CD4-positive, alpha-beta T cell treated with Interleukin-6 at 100 ng/mL for 8 hours (primary cell): ENCODE results near the gene PLA2G2A.
"Not testable (repeated sequence)": the region's sequence is repeated elsewhere in the genome, so short reads cannot be mapped to it uniquely, and the experiment has no call there.

Experiments used
- DNase-seq: peaks from one replicate; pipeline ENCODE4 v3.0.0-alpha.2; 2020; ENCODE audit warnings: mixed read lengths, low spot score

Gene PLA2G2A, protein sequence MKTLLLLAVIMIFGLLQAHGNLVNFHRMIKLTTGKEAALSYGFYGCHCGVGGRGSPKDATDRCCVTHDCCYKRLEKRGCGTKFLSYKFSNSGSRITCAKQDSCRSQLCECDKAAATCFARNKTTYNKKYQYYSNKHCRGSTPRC

DNA sequence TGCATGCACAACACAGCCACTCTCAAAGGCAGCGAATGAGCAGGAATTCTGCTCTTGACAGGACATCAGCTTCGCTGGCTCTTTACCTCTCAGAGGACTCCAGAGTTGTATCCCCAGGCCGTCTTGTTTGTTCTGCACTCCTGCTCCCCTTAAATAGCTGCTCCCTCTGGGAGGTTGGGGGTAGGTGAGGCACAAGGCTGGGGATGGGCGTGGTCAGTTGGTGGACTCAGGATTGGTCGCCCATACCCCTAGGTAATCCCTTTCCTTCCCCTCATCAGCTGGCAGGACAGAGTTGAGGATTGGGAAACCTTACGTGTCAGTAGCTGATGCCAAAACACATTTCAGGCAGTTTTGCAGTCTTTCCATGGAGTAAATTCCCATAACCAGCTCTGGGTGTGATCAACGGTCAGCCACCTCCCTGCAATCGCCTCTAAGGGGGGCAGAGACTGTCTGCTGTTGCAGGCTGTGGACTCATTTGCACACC is at the start of gene PLA2G2A:
Gene PLA2G2A, minus strand, starts transcription at position 125 of the 484 bp plus-strand sequence. CDS start 845 bp downstream, outside the sequence.
- DNase-seq = no peak

DNA sequence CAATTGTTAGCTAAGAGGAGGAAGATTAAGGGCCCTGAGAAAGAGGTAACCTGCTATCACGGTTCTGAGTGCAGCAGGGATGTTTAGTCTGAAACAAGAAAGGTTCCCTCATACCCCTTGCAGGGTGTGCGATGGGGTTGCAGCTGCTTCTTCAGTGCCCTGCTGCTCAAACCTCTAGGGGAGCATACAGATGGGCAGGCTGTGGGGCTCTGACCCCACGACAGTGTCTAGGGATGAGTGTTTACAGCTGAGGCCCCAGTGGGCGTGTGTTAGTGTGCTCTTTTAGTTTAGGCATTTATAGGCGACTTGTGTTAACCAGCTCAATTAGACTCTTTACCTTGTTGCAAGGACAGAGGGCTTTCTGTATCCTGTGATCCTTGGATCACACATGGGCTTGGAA is 49.3 kb upstream of the PLA2G2A start:
- no peak for DNase-seq

DNA sequence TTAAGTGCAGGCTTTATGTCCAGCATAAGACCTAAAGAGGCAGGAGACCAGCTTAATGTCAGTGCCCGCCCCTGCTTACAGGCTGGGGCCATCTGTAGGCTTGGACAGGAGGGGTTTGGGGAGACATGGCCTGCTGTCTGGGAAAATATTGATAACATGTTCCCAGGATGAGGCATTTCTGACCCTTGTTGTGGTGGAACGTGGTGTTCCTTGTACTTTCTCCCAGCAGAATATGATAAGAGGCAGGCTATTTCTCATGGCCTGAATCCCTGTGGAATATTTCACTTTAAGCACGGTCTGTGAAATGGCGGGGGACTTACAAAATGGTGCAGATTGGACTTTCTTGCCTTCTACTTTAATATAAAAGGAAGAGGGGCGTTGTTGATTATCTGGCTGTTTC is 48.7 kb upstream of the PLA2G2A start:
- DNase-seq = no peak

DNA sequence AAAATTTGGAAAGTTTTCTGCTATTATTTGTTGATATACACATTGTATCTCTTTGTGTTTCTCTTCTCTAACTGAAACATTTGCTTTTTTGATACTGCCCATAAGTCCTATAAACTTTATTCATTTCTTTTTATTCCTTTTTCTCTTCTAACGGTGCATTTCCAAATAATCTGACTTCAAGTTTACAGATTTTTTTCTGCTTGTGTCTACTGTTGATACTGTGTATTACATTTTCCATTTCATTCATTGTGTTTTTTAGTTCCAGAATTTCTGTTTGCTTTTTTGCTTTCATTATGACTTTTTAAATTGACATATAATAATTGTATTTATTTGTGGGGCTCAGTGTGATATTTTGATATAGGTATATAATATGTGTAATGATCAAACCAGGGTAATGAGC is 38.3 kb upstream of the PLA2G2A start:
- no peak for DNase-seq

DNA sequence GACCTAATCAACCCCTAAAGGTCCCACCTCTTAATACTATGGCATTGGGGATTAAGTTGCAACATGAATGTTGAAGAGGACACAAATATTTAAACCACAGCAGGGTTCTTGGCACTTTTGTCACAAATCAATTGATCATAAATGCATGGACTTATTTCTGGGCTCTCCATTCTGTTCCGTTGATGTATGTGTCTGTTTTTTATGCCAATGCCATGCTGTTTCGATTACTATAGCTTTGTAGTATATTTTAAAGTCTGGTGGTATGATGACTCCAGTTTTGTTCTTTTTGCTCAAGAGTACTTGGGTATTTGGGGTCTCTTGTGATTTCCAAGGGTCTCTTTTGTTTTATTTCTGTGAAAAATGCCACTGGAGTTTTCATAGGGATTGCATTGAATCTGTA is 34.7 kb upstream of the PLA2G2A start:
- no peak for DNase-seq

DNA sequence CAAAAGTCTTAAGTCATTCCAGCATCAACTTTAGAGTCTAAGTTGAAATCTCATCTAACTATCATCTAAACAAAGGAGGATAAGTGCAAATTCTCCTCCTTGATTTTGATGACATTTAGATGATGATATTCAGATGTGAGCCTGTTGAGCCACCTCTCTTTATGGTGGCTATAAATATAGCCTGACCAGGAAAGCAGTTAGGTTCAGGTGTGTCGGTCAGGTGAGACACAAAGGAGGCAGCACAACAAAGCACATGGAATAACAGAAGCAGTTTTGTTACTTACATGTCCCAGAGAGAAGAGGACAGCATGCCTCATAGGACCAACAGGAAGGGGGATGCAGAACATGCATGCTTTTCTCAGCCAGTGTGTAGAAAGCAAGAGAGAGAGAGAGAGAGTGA is 30.6 kb upstream of the PLA2G2A start:
- DNase-seq = no peak

DNA sequence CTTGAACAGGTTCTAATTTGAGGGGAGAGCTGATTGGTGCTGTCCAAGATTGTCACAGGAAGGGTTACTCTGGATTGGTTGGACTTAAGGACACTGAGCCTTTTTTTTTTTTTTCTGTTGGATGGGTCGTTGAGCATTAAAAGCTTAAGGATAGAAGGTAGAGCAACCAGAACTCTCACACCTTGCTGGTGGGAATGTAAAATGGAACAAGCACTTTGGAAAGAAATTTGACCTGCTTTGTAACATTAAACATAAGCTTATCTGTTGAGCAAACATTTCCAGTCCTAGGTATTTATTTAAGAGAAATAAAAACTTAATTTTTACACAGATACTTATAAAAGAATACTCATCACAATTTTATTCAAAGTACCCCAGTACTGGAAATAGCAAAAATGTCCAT is 29.8 kb upstream of the PLA2G2A start:
- DNase-seq = no peak

DNA sequence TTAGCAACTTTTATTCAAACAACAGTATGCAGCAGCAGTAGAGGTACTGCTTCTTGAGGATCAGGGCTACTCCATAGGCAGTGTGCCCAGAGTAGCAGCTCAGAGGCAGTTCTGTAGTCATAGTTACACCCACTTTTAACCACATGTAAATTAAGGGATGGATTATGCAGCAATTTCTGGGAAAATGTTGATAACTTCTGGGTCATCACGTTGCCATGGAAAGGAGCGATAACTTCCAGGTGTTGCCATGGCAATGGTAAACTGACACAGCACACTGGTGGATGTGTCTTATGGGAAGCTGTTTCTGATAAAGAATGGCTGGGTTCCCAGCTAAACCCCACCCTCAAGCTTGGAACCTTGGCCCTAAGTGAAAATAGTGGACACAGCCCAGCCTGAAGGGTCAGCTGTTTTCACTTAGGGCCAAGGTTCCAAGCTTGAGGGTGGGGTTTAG is 29.0 kb upstream of the PLA2G2A start:
- no peak for DNase-seq

DNA sequence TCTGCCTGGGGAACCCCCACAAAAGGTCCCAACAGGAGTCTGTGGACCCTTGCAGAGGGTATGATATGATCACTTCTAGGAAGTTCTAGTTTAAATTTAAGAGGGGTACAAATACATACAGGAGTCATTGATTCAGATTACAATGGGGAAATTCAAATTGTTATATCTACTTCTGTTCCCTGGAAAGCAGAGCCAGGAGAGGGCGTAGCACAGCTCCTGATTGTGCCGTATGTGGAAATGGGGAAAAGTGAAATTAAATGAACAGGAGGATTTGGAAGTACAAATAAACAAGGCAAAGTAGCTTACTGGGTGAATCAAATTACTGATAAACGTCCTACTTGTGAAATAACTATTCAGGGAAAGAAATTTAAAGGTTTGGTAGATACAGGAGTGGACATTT is 19.4 kb upstream of the PLA2G2A start:
- not testable (repeated sequence) for DNase-seq

DNA sequence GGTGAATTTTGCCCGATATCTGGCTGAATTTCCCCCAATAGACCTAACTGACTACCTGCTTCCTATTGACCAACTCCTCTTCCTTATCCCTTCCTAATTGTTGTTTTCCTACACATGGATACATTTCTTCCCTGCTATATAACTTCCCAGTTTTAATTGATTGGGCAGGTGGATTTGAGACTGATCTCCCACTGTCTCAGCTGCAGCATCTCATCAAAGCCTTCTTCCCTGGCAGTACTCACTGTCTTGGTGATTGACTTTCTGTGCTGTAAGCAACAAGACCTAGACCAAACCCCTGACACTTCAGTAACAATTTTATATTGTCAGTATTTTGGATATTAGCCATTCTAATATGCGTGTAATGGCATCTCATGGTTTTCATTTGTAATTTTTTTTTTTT is 11.3 kb upstream of the PLA2G2A start:
- DNase-seq = no peak

DNA sequence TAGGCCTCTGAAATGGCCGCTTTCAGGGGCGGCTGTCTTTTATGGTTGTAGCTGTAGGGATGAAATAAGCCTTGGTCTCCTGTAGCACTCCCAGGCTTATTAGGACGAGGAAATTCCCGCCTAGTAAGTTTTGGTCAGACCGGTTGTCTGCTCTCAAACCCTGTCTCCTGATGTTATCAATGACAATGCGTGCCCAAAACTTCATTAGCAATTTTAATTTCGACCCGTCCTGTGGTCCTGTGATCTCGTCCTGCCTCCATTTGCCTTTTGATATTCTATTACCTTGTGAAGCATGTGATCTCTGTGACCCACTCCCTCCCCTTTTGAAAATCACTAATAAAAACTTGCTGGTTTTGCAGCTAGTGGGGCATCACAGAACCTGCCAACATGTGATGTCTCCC is 10.8 kb upstream of the PLA2G2A start:
- DNase-seq = not testable (repeated sequence)

DNA sequence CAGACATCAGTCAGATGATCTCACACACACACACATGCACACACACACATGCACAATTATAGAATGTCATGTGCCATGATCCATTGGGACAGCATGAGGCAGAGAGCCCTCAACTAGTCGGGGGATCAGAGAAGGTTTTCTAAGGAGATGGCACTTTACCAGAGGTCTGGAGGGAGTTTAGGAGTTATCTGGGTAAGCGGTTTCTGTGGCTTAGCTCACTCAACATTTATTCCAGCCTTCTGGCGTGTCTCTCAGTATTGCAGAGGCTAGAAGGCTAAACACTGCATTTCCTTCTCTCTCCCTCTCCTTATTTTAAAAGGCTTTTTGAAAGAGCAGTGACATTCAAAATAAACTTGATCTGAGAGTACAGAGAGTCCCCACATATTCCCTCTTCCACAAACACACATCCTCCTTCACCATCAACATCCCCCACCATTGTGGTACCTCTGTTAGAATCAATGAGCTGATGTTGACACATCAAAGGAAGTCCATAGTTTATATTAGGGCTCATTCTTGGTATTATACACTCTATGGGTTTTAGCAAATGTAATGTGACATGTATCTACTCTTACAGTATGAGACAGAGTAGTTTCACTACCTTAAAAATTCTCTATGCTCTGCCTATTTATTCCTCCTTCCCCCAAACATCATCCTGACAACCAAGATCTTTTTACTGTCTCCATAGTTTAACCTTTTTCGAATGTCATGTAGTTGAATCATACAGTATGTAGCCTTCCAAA is 9.0 kb upstream of the PLA2G2A start:
- DNase-seq = no peak

DNA sequence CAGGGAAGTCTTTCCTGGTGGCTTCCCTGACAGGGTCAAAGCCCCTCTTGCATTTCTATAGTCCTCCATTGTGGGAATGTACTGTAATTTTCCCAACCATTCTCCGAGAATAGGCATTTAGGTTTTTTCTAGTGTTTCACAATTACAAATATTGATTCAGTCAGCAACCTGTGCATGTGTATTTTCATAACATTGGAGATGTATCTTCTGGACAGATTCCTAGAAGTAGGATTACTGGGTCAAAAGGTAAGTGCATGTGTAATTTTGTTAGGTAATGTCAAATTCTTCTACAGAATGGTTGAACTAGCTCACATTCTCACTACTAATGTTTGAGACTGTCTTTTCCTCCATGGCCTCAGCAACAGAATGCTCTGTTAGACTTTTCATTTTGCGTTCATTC is 8.3 kb upstream of the PLA2G2A start:
- DNase-seq = no peak

DNA sequence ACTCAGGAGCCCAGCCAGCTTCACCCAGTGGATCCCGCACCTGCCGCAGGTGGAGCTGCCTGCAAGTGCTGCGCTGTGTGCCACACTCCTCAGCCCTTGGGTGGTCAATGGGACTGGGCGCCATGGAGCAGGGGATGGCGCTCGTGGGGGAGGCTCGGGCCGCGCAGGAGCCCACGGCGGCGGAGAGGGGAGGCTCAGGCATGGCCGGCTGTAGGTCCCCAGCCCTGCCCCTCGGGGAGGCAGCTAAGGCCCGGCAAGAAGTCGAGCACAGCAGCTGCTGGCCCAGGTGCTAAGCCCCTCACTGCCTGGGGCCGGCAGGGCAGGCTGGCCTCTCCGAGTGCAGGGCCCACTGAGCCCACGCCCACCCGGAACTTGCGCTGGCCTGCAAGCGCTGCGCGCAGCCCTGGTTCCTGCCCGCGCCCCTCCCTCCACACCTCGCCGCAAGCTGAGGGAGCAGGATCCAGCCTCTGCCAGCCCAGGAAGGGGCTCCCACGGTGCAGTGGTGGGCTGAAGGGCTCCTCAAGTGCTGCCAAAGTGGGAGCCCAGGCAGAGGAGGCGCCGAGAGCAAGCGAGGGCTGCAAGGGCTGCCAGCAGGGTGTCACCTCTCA is 5.1 kb upstream of the PLA2G2A start:
- DNase-seq = not testable (repeated sequence)

DNA sequence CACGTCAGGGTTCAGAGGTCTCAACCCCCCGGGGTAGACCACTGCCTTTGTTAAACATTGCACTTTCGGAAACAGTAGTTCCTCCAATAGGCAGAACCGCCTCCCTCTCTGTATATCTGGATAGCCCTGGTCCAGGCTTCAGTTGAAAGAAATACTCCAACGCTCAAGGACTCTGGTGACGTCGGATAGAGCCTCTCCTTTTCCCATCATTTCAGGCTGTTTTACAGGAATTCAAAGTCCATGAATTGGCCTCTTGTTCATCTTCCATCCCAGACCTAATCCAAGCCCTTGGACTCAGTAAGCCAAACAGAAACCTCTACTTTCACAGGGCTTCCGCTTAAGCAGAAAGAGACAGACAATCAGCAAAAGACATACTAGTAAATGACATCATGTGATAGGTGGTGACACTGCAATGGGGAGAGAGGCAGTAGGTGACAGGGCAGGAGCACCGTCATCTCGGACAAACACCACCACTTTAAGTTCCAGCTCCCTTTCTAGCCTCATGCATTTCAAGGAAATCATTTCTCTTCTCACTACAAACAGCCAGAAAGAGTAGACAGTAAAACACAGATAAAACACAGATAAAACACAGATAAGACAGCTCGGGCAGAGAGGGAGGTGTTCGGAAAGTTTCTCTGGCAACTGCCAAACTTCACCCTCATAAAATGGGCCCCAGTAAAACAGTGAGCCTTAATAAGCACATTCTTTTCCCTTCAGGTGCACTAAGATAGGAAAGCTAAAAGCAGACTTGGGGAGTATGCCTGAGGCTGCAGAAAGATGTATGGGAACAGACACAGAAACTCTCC is 2.3 kb upstream of the PLA2G2A start:
- DNase-seq = no peak

DNA sequence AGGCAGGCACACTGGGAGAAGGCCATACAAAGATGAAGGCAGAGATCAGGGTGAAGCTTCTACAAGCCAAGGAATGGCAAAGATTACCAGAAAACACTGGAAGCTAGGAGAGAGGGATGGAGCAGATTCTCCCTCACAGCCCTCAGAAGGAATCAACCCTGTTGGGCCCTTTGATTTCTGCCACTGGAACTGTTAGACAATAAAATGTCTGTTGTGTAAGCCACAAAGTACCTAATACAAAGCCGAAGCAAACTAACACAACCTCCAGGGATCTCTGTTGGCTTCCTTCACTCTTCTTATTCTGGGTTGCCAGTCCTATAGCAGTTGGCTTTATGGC is 1.7 kb upstream of the PLA2G2A start:
- no peak for DNase-seq

DNA sequence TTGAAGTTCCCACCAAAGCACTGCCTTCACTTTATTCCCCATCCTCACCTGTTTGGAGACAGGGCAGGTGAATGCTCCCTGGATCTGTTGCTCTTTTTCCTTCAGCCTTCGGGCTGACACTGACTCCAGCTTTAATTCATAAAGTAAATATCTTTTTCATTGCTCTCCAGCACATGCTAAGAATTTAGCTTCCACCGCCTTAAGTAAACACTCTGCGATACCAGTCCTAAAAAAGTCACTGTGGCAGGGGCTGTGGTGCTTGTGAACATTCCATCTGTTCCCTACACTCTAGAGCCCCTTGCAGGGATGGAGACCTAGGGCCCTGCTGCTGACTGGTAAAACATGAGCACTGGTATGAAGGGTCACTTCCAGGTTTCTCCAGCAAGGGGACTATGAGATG is 896 bp upstream of the PLA2G2A start:
- DNase-seq = no peak

DNA sequence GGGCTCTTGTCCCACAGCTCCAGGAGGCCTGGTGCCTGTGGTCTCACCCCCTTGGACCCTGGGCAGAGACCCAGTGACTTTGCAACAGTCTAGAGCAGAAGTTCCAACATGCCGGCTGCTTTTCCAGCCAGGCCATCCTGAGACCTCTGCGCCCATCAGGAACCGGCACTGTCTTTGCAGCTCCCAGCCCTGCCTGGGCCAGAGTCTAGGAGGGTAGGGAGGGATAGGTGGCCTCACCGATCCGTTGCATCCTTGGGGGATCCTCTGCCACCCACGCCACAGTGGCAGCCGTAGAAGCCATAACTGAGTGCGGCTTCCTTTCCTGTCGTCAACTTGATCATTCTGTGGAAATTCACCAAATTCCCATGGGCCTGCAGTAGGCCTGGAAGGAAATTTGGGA is 1.3 kb downstream of the PLA2G2A start:
- no peak for DNase-seq

DNA sequence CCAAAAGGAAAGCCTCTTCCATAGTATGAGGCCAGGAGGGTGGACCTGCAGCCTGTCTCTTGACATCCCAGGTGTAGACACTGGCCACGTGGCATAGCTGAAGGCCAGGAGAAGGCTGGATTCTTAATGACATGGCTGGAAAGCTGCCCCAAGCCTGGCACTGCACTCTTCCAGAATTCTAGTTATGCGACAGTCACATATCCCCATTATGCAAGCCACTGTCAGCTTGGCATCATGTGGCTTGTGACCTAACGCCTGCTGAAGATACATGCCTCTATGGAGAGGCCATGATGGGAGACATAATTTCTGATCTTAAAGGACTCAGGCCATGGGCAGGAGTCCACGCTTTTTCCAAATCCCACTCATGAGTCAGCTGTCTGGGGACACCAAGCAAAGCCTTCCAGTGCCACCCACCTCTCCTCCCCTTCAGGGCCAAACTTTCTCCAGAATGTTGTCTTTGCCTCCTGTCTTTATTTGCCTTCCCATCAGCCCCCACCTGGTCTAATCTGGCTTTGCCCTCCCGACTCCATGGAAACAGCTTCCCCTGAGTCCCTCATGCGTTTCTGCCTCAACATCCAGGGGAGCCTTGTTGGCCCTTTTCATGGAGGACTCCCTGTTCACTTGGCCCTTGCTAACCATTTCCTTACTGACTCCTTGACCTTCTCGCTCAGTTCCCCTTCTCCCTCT is 3.0 kb downstream of the PLA2G2A start:
- DNase-seq = no peak

DNA sequence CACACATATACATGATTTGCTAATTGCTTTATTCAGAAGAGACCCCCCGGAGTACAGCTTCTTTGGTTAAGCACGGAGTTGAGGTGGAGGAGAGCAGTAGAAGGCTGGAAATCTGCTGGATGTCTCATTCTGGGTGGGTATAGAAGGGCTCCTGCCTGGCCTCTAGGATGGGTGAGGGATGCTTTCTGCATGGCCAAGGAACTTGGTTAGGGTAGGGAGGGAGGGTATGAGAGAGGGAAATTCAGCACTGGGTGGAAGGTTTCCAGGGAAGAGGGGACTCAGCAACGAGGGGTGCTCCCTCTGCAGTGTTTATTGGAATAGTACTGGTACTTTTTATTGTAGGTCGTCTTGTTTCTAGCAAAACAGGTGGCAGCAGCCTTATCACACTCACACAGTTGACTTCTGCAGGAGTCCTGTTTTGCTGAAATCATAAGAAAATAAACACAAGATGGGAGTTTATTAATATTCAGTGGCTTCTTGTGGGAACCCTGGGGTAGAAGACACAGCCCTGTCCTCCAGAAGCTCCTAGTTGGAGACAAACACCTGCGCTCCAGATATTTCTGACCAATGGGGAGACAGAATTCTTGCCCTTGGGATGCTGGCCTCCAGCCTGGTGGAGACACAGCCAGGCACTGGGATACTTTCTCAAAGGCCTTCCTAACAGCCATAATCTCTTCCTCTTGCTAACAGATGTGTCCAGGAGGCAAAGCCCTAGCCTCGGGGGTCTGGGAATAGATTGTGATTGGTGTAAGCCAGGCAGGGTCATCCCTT is 3.8 kb downstream of the PLA2G2A start:
- no peak for DNase-seq

DNA sequence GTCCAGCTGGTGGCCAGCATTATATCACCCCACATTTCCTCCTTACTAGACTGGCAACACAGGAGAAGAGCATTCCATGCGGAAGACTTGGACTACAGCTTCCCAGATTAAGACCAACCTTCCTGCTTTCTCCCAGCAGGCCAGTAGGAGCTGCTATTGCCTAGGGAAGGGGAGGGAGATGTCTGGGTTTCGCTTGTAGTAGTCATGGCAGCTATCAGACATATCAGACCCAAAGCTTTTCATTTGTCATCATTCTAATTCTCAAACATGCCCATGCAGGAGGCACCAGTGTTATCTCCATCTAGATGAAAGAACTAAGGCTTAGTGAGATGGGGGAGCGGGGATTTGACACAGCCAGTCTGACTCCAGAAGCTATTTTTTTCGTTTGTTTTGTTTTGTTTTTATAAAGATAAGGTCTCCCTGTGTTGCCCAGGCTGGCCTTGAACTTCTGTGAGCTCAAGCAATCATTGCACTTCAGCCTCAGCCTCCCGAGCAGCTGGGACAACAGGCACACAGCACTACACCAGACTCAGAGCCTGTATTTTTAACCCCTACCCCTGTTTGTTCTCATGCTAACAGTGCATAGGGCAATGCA is 4.5 kb downstream of the PLA2G2A start:
- peak; percentile 6 for DNase-seq
